NCI-H2227 (cell line): ENCODE measurements around the gene SASH1.
"Not testable (repeated sequence)": the region's sequence is repeated elsewhere in the genome, so short reads cannot be mapped to it uniquely, and the experiment has no call there.

Experiments used
- DNase-seq: peaks from one replicate; lab custom pipeline; 2025; ENCODE audit not compliant: unreplicated experiment; lab: John Stamatoyannopoulos, UW

The SASH1 gene

DNA sequence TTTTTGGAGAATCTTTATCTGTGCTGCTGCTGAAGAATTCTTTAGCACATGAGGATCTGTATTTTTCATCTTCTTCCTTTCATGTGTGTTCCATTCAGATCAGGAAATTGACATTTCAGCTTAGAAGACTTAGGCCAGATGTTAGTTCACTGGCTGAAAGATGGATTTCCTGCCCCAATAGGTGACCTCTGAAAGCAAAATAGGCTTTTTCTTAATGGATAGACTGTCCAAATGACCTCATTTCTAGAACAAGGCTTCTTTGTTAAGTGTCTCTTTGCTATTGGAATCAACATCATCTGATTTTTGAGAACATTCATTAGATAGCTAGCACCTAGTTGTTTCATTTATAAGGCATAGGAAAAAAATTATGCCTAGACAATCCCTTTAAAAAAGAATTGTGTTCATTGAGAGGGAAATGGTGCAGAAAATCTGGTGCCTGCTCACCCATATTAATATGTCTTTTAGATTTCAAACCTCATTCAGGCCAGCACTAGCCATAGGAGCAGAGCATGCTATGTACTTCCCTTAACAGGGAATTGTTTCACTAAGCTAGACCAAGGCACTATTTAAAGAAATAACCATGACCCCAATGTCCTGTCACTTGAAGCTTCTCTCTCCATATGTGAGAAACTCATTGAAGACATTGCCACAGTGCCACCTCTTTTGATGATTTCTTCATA lies 13.6 kb upstream of the SASH1 start:
- no peak for DNase-seq

DNA sequence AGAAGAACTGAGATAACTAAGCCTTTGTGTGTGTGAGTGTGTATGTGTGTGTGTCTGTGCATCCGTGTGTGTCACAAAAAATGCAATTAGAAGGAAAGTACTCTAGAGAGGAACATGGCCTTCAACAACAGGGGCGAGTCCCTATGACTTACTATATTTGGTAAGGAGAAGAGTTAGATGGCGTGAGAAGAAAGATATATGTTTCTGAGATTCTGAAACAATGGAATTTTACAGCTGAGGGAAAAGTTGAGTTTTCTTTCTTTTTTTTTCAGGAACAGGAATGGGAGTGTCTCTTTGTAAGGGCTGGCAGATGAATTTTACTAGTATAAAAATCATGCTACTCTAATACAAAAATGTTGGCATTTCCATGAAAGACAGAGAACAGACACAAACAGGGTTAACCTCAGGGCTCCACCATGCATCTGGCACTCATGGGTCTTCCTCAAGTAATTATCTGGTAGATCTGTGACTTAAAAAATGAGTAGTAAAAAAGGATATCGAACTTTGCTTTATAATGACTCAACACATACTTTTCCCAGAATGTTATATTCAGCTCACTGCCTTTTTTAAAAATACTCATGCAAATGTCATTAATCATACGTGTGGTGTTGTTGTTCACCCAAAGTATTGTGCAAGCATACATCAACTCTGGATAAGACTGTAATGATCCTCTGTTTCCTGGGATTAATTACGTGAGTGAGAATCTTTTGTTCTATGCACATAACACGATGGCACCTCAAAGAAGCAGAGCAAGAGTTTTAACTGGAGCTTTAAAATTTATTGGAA lies 12.8 kb upstream of the SASH1 start:
- no peak for DNase-seq

DNA sequence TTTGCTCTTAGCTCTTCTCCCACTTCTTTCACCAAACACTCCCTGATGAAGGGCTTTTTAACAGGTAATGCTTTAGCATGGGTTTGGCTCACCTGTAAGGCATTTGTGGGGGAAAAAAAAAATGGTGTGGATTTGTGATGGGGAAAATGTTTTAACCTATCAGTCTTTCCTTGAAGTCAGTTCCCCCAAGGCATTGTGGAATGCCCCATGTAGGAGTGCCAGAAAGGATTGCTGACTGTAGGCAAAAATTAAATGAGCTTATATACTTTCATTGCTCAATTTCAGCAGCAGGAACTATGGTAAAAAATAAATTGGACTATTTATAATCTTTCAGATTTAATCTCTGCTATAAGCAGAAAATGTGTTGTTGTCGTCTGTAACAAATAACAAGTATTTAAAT lies 10.6 kb upstream of the SASH1 start:
- DNase-seq = no peak

DNA sequence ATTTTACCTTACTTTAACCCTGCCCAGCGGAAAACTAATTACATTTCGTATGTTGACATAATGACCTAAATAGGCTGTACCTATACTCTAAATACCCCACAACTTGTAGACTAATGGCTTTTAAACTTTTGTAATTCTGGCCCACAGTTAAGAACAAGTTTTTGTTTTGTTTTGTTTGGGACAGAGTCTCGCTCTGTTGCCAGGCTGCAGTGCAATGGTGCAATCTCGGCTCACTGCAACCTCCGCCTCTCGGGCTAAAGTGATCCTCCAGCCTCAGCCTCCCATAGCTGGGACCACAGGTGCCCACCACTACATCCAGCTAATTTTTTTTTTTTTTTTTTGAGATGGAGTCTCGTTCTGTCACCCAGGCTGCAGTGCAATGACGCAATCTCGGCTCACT lies 5.7 kb upstream of the SASH1 start:
- DNase-seq = no peak

DNA sequence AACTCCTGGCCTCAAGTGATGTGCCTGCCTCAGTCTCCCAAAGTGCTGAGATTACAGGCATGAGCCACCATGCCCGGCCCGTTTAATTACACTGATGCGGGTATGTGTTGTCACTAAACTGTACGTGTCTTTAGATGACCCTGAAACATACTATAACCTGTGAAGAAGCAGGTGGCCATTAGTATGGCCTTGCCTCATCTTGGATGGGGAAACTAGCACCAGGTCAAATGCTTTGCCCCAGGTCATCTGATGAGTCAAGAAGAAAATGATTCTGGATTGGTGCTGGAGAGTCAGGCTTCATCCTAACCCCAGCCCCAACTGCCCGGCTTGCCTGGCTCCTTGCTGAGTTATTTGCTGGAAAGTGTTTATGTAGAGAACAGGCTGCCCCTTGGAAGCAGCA lies 2.9 kb upstream of the SASH1 start:
- no peak for DNase-seq

DNA sequence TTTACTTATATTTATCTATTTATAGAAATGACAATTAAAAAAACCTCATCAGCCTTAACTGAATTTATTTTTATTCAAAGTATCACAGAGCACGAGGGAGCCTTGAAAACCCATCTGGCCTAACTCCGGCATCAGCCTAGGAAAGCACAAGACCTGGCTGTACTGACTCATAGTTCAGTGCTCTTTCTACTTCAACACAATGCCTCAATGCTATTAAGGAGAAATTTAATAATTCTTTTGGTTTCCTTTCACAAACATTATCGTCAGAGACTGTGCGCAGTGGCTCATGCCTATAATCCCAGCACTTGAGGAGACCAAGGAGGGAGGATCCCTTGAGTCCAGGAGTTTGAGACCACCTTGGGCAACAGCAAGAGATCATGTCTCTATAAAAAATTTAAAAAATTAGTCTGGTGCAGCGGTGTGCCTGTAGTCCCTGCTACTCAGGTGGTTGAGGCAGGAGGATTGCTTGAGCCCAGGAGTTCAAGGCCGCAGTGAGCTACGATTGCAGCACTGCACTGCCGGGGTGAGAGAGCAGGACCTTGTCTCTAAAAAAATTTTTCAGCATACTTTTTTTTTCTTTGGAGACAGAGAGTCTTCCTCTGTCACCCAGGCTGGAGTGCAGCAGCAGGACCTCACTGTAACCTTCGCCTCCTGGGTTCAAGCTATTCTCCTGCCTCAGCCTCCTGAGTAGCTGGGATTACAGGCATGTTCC lies 1.9 kb upstream of the SASH1 start:
- no peak for DNase-seq

DNA sequence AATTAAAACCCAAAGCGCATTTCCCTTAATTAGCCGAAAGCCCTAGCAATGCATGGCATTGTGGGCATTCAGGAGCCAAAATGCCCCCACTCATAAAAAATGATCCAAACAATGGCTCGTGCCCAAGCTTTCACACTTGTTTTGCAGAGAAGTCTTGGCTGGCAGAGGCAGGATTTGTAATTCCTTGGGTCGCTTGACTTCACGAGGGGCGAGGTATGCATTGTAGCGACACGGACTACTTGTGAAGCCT lies 613 bp upstream of the SASH1 start:
- no peak for DNase-seq

DNA sequence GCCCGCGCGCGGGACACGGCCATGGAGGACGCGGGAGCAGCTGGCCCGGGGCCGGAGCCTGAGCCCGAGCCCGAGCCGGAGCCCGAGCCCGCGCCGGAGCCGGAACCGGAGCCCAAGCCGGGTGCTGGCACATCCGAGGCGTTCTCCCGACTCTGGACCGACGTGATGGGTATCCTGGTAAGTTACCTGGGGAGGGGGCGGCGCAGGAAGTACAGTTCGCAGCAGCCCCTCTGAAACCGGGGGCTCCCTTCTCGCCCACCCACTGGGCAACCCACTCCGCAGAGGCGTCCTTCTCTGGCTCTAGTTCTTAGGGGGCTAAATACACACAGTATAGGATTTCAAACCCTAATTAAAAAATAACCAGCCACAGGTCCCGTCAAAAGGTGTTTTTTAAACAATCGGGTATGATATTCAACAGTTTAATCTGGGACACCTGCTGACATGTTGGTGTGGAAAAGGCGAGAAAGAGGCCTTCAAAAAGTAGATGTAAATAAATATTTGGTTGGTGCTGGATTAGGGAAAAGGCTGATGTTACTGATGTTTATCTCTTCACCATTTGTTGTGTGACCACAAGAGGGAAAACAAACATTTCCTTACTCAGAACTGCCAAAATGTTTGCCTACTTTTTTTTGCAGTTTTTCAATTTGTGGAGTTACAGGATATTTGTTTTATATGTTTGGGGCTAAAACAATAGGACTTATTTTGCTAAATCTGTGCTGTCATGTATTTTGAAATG lies 577 bp downstream of the SASH1 start:
- no peak for DNase-seq

DNA sequence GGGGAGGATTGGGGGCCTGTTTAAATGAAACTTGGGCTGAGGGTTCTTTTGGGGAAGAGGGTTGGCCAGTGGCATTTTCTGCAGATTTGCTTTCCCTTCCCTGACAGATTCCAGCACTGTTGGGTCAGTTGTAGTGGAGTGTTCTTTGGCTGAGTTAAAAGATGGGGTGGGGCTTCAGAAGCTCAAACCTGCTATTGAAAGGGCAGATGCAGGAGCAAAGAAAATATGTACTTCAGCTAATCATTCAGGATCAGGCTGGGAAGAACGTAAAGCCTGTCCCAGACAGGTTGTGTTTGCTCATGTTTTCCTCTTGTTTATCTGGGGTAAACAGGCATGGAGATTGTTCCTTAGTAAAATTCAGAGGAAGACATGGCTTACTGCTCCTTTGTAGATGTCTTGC lies 2.5 kb downstream of the SASH1 start:
- no peak for DNase-seq

DNA sequence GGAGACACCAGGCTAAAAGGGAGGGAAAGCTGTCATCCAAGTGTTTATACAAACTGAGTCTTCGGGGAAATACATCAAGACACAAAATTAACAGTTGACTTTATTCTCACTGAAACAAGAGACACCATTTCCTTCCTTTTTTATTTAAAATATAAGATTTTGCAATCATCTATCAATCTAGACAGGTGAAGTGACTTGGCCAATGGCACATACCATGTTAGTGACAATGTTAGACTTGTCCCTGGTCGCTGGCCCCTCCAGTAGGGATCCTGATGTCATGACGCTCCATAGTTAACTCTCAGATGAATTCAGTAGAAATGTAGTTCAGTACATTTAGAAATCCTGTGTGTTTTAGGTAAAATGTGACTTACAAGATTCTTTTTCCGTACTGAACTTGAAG lies 2.9 kb downstream of the SASH1 start:
- DNase-seq = no peak

DNA sequence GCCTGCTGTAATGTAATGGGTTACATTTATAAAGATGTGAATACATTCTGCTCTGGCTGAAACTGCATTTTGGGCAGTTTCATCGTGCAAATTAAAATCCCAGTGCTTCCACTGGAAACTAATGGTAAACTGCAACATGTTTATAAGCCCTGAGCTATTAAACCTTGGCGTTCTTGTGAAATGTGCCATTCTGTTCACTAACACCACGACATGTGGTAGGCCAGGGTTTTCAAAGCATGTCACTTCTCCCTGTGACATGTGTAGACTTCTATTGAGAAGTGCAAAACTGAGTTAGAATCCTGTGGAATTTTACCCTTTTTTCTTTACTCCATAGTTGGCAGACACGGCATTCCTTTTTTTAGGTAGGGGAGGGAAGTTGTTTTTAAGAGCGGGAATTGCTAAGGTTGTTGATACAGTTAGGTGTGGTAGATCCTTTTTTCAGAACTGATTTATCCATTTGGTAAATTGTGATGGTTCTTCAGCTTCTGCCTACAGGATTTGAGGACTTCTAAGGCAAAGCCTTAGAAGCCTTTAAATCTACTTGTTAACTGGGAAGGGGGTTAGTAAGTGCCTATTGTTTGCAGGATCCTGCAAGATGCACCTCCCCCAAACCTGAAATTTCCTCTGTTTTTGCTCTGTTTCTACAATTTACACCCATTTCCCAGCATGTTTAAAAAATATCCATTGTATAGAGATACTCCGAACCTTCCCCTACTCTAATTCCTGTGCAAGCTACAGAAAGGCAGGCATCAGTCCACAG lies 4.2 kb downstream of the SASH1 start:
- no peak for DNase-seq

DNA sequence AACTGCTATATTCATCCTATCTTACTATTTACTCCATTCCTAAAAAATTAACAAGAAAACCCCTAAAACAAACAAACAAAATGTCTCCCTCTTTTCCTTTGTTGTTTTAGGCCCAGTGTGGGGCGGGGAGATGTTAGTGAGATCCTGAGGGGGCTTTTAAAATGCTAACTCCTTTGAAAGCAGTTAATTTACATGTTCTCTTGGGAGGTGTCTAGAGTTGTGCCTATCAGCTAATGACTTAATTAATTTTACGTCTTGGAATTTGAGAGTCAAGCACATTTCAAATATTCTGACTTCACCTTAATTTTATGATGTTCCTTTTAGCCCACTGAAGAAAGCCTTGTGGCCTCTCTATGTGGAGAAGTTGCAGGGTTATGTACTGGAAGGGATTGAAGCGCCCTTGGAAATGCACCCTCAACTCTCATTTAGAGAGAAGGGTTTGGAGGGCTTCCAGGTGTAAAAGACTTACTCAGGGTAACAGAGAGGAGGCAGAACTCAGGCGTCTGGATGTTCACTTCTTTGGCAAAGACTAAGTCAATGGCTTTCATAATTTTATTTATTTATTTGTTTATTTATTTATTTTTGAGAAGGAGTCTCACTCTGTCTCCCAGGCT lies 4.9 kb downstream of the SASH1 start:
- no peak for DNase-seq

DNA sequence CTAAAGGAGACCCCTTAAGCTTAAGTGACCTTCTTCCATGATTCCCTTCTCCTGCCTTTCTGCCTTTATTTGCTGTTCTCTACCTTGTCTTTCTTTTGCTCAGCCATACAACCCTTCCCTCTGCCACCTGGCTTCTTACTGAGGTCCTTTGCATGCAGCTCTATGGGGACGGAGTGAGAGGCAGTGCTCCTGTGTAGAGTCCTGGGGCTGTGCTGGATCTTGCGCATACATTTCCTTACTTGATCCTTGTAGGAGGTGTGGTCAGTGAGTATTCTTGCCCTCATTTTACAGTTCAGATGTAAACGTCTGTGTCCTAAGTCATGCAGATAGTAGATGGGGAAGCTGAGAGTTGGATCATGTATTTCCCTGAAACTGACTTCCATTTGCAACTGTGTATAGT lies 5.7 kb downstream of the SASH1 start:
- no peak for DNase-seq

DNA sequence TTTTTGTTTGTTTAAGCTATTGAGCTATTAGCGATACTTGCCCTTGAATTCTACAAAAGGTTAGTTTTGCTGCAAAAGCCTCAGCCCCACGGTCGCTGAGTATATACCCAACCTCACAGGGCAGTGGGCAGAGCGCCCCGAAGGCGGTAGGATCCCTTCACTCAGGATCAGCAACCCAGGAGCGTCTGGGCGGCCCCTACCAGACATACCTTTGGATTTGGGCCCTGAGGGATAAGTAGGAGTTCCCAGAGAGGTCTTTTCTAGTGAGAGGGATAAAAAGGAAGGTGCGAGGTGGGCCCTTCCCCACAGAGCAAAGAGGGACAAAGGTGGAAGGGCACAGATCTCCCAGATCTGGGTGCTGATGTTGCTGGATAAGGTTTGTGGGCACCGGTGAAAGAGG lies 6.1 kb downstream of the SASH1 start:
- no peak for DNase-seq

DNA sequence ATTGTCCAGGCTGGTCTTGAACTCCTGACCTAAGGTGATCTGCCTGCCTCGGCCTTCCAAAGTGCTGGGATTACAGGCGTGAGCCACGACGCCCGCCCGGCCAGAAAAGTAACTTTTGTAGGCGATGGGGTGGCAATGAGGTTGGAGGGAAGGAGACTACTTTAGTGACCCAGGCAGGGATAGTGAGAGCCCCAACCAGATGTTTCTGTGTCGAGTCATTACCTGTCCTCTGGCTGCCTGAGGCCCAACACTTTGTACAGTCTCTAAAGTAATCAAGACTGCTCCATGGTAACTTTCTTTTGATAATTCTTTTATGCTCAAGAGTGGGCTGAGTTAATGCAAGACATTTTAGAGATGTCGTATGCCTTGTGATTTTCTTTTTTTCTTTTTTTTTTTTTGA lies 6.8 kb downstream of the SASH1 start:
- no peak for DNase-seq

DNA sequence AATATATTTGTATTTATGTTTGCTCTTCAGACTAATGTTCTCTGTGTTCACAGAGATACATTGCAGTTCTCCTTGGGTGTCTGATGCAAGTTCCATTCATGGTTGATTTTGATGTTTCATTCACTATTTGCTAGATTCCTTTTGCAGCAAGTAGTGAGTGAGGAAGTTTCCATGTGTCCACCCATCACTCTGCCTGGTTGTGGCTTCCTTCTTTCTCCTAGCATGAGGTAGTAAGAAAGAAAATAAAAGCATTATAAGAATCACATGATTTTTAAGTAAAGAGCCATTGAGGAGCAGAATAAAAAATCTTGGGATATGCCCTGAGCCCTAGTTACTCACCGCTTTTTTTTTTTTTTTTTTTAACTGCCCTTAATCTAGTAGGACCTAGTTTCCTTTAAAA lies 8.7 kb downstream of the SASH1 start:
- no peak for DNase-seq

DNA sequence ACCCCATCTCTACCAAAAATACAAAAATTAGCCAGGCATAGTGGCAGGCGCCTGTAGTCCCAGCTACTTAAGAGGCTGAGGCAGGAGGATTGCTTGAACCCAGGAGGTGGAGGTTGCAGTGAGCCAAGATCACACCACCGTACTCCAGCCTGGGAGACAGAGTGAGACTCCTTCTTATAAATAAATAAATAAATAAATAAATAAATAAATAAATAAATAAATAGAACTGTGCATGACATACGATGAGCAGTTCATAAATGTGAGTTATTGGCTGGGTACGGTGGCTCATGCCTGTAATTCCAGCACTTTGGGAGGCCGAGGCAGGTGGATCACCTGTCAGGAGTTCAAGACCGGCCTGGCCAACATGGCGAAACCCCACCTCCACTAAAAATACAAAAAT lies 9.8 kb downstream of the SASH1 start:
- DNase-seq = not testable (repeated sequence)

DNA sequence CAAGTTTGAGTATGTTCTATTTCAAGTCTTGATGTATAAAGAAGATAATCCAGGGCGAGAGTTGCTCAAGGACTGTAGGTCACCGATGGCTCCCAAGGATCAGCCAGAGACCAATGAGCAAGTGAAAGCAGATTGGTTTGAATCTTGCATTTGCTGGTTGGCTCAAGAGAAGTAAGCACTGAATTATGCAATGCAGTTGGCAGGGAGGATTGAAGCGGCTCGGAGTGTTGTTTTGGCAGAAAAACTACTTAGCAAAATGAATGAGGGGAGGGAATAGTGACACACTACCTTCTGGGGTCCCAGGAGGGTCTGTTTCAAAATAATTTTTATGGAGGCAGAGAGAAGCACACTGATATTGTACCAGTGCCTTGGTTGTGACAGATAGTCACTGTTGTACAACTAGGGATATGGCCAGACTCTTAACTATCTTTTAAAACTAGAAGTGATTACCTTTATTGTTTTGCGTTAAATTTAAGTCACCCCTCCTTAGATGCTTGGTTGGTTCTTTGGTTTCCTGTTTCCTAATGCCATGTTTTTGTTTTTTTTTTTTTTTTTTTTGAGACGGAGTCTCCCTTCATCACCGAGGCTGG lies 15.7 kb downstream of the SASH1 start:
- DNase-seq = no peak

DNA sequence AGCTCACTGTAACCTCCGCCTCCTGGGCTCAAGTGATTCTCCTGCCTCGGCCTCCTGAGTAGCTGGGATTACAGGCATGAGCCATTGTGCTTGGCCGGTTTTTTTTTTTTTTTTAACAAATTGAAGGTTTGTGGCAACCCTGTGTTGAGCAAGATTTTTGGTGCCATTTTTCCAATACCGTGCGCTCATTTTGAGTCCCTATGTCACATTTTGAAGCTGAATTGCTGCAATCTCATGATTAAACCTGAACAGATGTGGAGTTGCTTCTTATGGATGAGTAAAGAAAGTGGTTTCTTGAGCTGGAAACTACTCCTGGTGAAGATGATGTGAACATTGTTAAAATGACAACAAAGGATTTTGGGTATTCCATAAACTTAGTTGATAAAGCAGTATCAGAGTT lies 16.6 kb downstream of the SASH1 start:
- no peak for DNase-seq

DNA sequence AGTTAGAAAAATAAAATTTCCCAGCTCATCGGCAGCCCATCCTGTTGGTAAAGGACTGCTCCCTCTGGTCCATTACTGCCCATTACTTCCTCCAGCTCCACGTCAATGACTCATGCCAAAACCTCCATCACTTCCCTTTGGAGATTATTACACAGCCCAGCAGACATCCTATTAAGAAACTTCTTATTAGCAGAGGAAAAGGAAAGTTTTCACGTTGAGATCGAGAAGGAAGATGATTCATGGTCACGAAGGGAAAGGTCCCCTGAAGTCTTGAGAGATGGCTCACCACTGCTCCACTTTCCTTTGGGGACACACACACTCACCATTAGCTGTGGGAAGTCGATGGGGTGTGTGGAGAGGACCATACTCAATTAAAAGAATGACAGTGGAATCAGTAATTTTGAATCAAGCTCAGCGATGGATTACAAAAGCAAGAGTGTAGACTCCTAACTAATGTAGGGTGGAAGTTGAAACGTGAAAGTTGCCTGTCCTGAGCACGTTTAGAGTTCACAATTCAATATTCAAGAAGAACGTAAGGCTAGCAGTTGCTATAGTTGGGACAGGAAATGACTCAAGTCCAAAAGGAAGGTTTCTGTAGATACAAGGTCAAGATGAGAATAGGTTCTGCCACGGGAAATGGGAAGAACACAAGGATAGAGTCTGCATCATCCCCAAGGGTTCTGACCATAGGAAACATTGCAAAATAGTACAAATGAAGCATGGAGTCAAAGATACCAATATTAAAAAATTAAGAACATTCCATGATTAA lies 21.6 kb downstream of the SASH1 start:
- DNase-seq = no peak
